Smooth muscle cell (in vitro differentiated cells): Measurements from ENCODE around the gene GRIP2. TPM values are rescaled to one million over a fixed set of nuclear protein-coding genes. Genes with fewer than 3 reads are reported as not detected.

Source experiments
- DNase-seq: peaks from one replicate; lab custom pipeline; 2025; ENCODE audit not compliant: unreplicated experiment; lab: John Stamatoyannopoulos, UW
- H2AFZ ChIP-seq: fragments of 200-600 bp; sonication (generic); 2 replicates; pipeline ENCODE4 v1.6.0; 2016; ENCODE audit warnings: antibody characterized with exemption, low read depth, mild to moderate bottlenecking
- H3F3A ChIP-seq: fragments of 200-600 bp; sonication (generic); 2 replicates; pipeline ENCODE4 v1.6.0; 2017; ENCODE audit warnings: antibody characterized with exemption, low read depth
- H3K27ac ChIP-seq: fragments of 200-600 bp; sonication (generic); 2 replicates; pipeline ENCODE4 v1.5.1; 2016; ENCODE audit warnings: low read depth, mild to moderate bottlenecking
- H3K27me3 ChIP-seq: fragments of 200-600 bp; sonication (generic); 2 replicates; pipeline ENCODE4 v1.6.1; 2016; ENCODE audit warnings: low read depth, mild to moderate bottlenecking
- H3K36me3 ChIP-seq: fragments of 200-600 bp; sonication (generic); 2 replicates; pipeline ENCODE4 v1.5.1; 2016; ENCODE audit warnings: low read depth
- H3K4me1 ChIP-seq: fragments of 200-600 bp; sonication (generic); 2 replicates; pipeline ENCODE4 v1.5.1; 2016; ENCODE audit warnings: low read depth
- H3K4me2 ChIP-seq: fragments of 200-600 bp; sonication (generic); 2 replicates; pipeline ENCODE4 v1.6.0; 2016; ENCODE audit warnings: mild to moderate bottlenecking
- H3K4me3 ChIP-seq: fragments of 200-600 bp; sonication (generic); 2 replicates; pipeline ENCODE4 v1.5.1; 2016; ENCODE audit warnings: mild to moderate bottlenecking
- H3K79me2 ChIP-seq: fragments of 200-600 bp; sonication (generic); 2 replicates; pipeline ENCODE4 v1.6.0; 2016; ENCODE audit warnings: low read depth, mild to moderate bottlenecking
- H3K9ac ChIP-seq: fragments of 200-600 bp; sonication (generic); 2 replicates; pipeline ENCODE4 v1.6.0; 2016; ENCODE audit warnings: low read depth
- H3K9me3 ChIP-seq: fragments of 200-600 bp; sonication (generic); replicated peaks from 2 replicates; pipeline ENCODE4 v1.5.1; 2016; ENCODE audit warnings: low read depth
- H4K20me1 ChIP-seq: fragments of 200-600 bp; sonication (generic); 2 replicates; pipeline ENCODE4 v1.6.0; 2016; ENCODE audit warnings: low read depth
- WGBS: methylation state at CpG from one replicate; pipeline ENCODE4 v1.1.7; 2016; ENCODE audit warnings: low lambda C conversion rate; 5-methylcytosine and 5-hydroxymethylcytosine counted together
- polyA plus RNA-seq: library from polyadenylated mRNA; unstranded; fragments of >200 nt; fragmentation: Nextera tagmentation; extraction: Ambion mirVana; gene quantifications from 2 replicates; pipeline ENCODE4 v1.2.1, GENCODE V29; 2016
- total RNA-seq: library from RNA; depleted of rRNA; stranded (reverse); fragments of >200 nt; gene quantifications from 2 replicates; pipeline ENCODE4 v1.2.3, GENCODE V29; 2014
- TF ChIP-seq, protein P1 (sequence below): fragments of 200-600 bp; sonication (generic); IDR thresholded peaks from 2 replicates; pipeline ENCODE4 v1.5.1; 2017; ENCODE audit warnings: borderline replicate concordance, mild to moderate bottlenecking, antibody characterized with exemption; ENCODE audit not compliant: insufficient read depth, poor library complexity, severe bottlenecking

The GRIP2 gene
- total and polyA plus RNA-seq, 2 experiments from 2014 or later: 2.0 to 6.5 TPM

DNA sequence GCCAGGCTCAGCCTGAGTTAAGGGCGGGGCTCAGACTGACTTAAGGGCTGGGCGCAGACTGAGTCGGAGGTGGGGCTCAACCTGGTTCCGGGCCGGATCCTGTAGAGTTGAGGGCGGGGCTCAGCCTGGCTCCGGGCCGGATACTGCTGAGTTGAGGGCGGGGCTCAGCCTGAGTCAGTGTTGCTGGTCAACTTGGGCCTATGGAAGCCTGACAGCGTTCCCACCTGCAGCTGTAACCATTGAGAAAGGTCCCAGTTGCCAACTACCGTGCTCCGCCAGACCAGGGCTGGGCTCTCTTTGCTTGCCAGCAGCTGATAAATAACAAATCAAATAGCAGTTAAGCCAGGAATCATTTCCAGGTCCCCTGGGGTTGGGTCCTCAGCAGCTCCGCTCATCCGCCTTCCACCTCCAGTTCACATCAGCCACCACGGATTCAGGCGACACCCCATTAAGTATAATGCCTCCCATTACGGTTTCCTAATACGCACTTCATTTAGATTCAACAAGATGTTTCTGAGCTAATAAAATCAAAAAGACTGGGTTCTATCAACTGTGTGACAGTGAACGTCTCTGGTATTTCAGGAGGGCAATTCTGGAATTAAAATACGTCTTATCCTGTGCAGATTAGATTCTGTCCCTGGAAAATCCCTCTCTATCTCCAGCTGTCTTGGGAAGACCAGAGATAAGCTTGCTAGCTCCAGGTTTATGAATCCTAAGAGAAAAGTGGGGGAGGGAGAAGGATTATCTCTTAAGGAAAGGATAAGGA, 7.3 kb downstream of the GRIP2 start:
- Histone ChIP-seq H3F3A (peaks cover 4% of the 10 kb centered on the region), H4K20me1 (no peaks in the 10 kb centered on the region), H3K4me2 (peak overlapping the region; percentile 28), H3K27me3 (no peaks in the 10 kb centered on the region), H3K9me3 (no peaks in the 10 kb centered on the region), H3K9ac (no peak overlapping the region), H3K79me2 (no peaks in the 10 kb centered on the region), H3K36me3 (no peaks in the 10 kb centered on the region), H3K4me1 (peaks cover 18% of the 10 kb centered on the region), H3K27ac (no peak overlapping the region), H3K4me3 (no peak overlapping the region), H2AFZ (no peak overlapping the region)
- no peak for DNase-seq
- 44% methylated on average over 20 of the region's 20 CpGs for WGBS
- TF ChIP-seq, protein P1, sequence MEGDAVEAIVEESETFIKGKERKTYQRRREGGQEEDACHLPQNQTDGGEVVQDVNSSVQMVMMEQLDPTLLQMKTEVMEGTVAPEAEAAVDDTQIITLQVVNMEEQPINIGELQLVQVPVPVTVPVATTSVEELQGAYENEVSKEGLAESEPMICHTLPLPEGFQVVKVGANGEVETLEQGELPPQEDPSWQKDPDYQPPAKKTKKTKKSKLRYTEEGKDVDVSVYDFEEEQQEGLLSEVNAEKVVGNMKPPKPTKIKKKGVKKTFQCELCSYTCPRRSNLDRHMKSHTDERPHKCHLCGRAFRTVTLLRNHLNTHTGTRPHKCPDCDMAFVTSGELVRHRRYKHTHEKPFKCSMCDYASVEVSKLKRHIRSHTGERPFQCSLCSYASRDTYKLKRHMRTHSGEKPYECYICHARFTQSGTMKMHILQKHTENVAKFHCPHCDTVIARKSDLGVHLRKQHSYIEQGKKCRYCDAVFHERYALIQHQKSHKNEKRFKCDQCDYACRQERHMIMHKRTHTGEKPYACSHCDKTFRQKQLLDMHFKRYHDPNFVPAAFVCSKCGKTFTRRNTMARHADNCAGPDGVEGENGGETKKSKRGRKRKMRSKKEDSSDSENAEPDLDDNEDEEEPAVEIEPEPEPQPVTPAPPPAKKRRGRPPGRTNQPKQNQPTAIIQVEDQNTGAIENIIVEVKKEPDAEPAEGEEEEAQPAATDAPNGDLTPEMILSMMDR: no peak

DNA sequence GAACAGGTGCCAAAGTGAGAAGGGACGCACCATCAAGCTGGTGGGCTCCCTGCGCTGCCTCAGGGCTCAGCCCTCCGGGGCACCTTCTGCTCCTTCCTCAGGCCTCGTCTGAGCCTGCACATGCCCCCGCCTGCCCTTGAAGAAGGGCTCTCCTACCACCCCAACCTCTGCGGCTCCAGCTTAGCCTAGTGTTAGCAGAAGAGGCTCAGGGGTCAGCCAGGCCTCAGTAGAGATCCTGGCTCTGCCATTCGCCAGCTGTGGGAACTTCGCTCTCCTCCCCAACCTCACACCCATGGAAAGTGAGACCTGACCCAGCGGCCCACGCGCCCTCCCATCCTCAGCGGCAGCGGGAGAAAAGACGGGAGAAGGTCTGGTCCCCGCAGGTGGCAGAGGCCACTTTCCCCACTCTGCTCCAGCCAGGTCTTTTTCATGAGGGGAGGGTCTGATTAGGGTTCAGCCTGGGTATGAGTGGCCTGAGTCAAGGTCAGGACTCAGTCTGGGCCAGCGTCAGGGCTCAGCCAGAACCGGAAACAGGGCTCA, 8.2 kb downstream of the GRIP2 start:
- Histone ChIP-seq H4K20me1 (no peaks in the 10 kb centered on the region), H3K9me3 (no peaks in the 10 kb centered on the region), H3K79me2 (no peaks in the 10 kb centered on the region), H3K4me1 (peaks cover 18% of the 10 kb centered on the region), H3K9ac (no peak overlapping the region), H3K27me3 (no peaks in the 10 kb centered on the region), H3K4me2 (no peak overlapping the region), H3K4me3 (no peak overlapping the region), H3K36me3 (no peaks in the 10 kb centered on the region), H3K27ac (no peak overlapping the region), H2AFZ (no peak overlapping the region), H3F3A (peaks cover 4% of the 10 kb centered on the region)
- WGBS: 97% methylated on average over 17 of the region's 17 CpGs
- no peak for DNase-seq
- TF ChIP-seq, protein P1: no peak

DNA sequence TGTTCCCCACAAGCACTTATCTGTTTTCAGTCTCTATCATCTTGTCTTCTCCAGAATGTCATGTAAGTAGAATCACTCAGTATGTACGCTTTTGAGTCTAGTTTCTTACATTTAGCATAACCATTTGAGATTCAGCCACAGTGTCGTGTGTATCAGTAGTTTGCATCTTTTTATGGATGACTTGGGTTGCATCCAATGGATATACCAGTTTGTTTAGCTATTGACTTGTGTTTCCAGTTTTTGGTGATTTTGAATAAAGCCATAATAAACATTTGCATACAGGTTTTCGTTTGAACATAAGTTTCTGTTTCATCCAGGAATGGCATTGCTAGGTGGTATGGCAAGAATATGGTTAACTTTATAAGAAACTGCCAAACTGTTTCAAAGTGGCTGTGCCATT, 12.1 kb downstream of the GRIP2 start:
- Histone ChIP-seq H3K79me2 (no peaks in the 10 kb centered on the region), H3K4me2 (no peak overlapping the region), H3K4me1 (peaks cover 3% of the 10 kb centered on the region), H3K9me3 (no peaks in the 10 kb centered on the region), H4K20me1 (no peaks in the 10 kb centered on the region), H3K36me3 (no peaks in the 10 kb centered on the region), H3K9ac (no peak overlapping the region), H3K27ac (no peak overlapping the region), H3K4me3 (no peak overlapping the region), H3K27me3 (no peaks in the 10 kb centered on the region), H3F3A (no peaks in the 10 kb centered on the region), H2AFZ (no peak overlapping the region)
- no peak for DNase-seq
- WGBS: 75% methylated on average over 3 of the region's 3 CpGs
- TF ChIP-seq, protein P1: no peak
